GM18868 (cell line): ENCODE data around the gene ADGRL3.

ENCODE experiments used
- ATAC-seq: cut with Tn5 transposase; IDR thresholded peaks from one replicate; pipeline ENCODE4 v1.9.1; 2021; ENCODE audit warnings: mild to moderate bottlenecking, moderate library complexity; ENCODE audit not compliant: unreplicated experiment

The ADGRL3 gene

GRCh38 chr4:62030958-62031357 is 830.8 kb downstream of the ADGRL3 start:
- no peak for ATAC-seq

- ATAC-seq = no peak
Measured at GRCh38 chr4:62037571-62037970, 837.4 kb downstream of the ADGRL3 start.

- no peak for ATAC-seq
Measured at GRCh38 chr4:62051332-62051731, 851.2 kb downstream of the ADGRL3 start.

- ATAC-seq = no peak
Measured at GRCh38 chr4:62053974-62054373, 853.8 kb downstream of the ADGRL3 start.

- ATAC-seq = no peak
Measured at GRCh38 chr4:62057031-62057430, 856.9 kb downstream of the ADGRL3 start.

GRCh38 chr4:62058571-62058970 is 858.4 kb downstream of the ADGRL3 start:
- ATAC-seq = no peak

GRCh38 chr4:62070291-62070852 is 870.2 kb downstream of the ADGRL3 start:
- no peak for ATAC-seq

GRCh38 chr4:62075089-62075488 is 875.0 kb downstream of the ADGRL3 start:
- no peak for ATAC-seq

GRCh38 chr4:62075521-62075920 is 875.4 kb downstream of the ADGRL3 start:
- no peak for ATAC-seq

- no peak for ATAC-seq
Measured at GRCh38 chr4:62077406-62077805, 877.3 kb downstream of the ADGRL3 start.

- ATAC-seq = no peak
Measured at GRCh38 chr4:62080431-62080830, 880.3 kb downstream of the ADGRL3 start.

- no peak for ATAC-seq
Measured at GRCh38 chr4:62087706-62088105, 887.6 kb downstream of the ADGRL3 start.

GRCh38 chr4:62093735-62094134 is 893.6 kb downstream of the ADGRL3 start:
- ATAC-seq = no peak

- no peak for ATAC-seq
Measured at GRCh38 chr4:62096881-62097280, 896.8 kb downstream of the ADGRL3 start.

GRCh38 chr4:62115216-62115615 is 915.1 kb downstream of the ADGRL3 start:
- ATAC-seq = no peak

- ATAC-seq = no peak
Measured at GRCh38 chr4:62117886-62118285, 917.8 kb downstream of the ADGRL3 start.

- no peak for ATAC-seq
Measured at GRCh38 chr4:62118558-62118957, 918.4 kb downstream of the ADGRL3 start.

- no peak for ATAC-seq
Measured at GRCh38 chr4:62119195-62119594, 919.1 kb downstream of the ADGRL3 start.

- no peak for ATAC-seq
Measured at GRCh38 chr4:62126064-62126732, 926.1 kb downstream of the ADGRL3 start.
